Choroid plexus epithelial cell (primary cell): Measurements from ENCODE around the gene PEX26.
"Not testable (repeated sequence)": the region's sequence is repeated elsewhere in the genome, so short reads cannot be mapped to it uniquely, and the experiment has no call there.

Source experiments
- DNase-seq: peaks from one replicate; pipeline ENCODE4 v3.0.0-alpha.2; 2010; ENCODE audit warnings: low read depth
- H3K4me3 ChIP-seq: 2 replicates; pipeline ENCODE4 v1.5.1; 2011; ENCODE audit warnings: low read depth, mild to moderate bottlenecking, control low read depth, low read length, moderate library complexity
- CTCF ChIP-seq: conservative IDR thresholded peaks from 2 replicates; pipeline ENCODE4 v1.5.1; 2011; ENCODE audit warnings: low read depth, mild to moderate bottlenecking, control low read depth, inconsistent platforms, low read length, moderate library complexity

PEX26 gene

GRCh38 chr22:18121954-18122554 is 44.3 kb downstream of the PEX26 start:
- no peak for TF ChIP-seq CTCF

GRCh38 chr22:18123476-18124025 is 45.8 kb downstream of the PEX26 start:
- not testable (repeated sequence) for DNase-seq, H3K4me3 ChIP-seq

More at GRCh38 chr22:18121954-18122554, 44.3 kb downstream of the PEX26 start:
- H3K4me3 ChIP-seq: no peak overlapping the region
- DNase-seq: no peak

- no peak for TF ChIP-seq CTCF
- DNase-seq: no peak
- H3K4me3 ChIP-seq: no peak overlapping the region
Observed at GRCh38 chr22:18126606-18127005, 48.8 kb downstream of the PEX26 start.

GRCh38 chr22:18130018-18130417 is 52.2 kb downstream of the PEX26 start:
- DNase-seq: no peak

GRCh38 chr22:18130699-18131429 is 53.1 kb downstream of the PEX26 start:
- H3K4me3 ChIP-seq: no peak overlapping the region
- no peak for TF ChIP-seq CTCF
- DNase-seq: no peak

More at GRCh38 chr22:18130018-18130417, 52.2 kb downstream of the PEX26 start:
- H3K4me3 ChIP-seq: no peak overlapping the region
- no peak for TF ChIP-seq CTCF

GRCh38 chr22:18133452-18133851 is 55.7 kb downstream of the PEX26 start:
- no peak for TF ChIP-seq CTCF
- H3K4me3 ChIP-seq: no peak overlapping the region
- DNase-seq: peak; percentile 26

- DNase-seq: no peak
- no peak for TF ChIP-seq CTCF
- no peak overlapping the region for H3K4me3 ChIP-seq
Observed at GRCh38 chr22:18136563-18137320, 59.0 kb downstream of the PEX26 start.

GRCh38 chr22:18141004-18141403 is 63.2 kb downstream of the PEX26 start:
- H3K4me3 ChIP-seq, DNase-seq: not testable (repeated sequence)
